ENCODE results near the gene SPEG. TPM values are rescaled to one million over a fixed set of nuclear protein-coding genes. Genes with fewer than 3 reads are reported as not detected.

SPEG gene
- polyA plus RNA-seq, 1 donor (not counting 4 experiments of a cell fraction or from before 2014, with no cell fraction given): 18.8 TPM

DNA sequence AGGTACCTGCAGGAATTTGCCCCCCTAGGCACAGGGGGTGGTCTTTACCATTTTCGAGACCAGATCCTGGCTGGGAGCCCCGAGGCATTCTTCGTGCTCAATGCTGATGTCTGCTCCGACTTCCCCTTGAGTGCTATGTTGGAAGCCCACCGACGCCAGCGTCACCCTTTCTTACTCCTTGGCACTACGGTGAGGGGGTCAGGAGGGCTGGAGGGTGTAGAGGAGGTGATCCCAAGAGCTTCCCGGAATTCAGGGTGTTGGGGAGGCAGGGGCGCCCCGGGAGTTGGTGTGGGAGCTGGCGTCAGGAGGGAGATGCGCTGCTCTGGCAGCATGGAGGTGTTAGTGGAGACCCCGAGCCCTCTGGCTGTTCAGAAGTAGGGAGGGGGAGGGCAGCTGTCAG, 67.2 kb downstream of the SPEG start:
- Histone ChIP-seq H3K4me2 (ENCODE audit: control insufficient read depth, extremely low read depth, insufficient read depth, low read depth, low read length) (no peak overlapping the region), H3K36me3 (ENCODE audit: control insufficient read depth in 2 of 2, extremely low read depth in 1 of 2, insufficient read depth in 2 of 2, low read length in 2 of 2) (peaks cover 9 to 12% of the 10 kb centered on the region in 2 experiments), H3K9me1 (ENCODE audit: control insufficient read depth, extremely low read depth, insufficient read depth, low read length) (no peaks in the 10 kb centered on the region), H3K4me1 (ENCODE audit: control insufficient read depth, extremely low read depth, insufficient read depth, low read length) (peaks cover 15% of the 10 kb centered on the region), H3K27ac (ENCODE audit: control insufficient read depth, insufficient read depth, low read length) (no peak overlapping the region), H3K27me3 (ENCODE audit: control insufficient read depth, extremely low read depth, insufficient read depth, low read length) (peaks cover 16% of the 10 kb centered on the region), H2AFZ (ENCODE audit: control insufficient read depth, low read length) (no peak overlapping the region), H4K20me1 (ENCODE audit: control insufficient read depth, extremely low read depth, insufficient read depth, low read length) (no peaks in the 10 kb centered on the region), H3K9ac (ENCODE audit: control insufficient read depth, extremely low read depth, insufficient read depth, low read length) (no peak overlapping the region), H3K4me3 (ENCODE audit: control insufficient read depth in 2 of 3, extremely low read depth in 1 of 3, insufficient read depth in 2 of 3, low read depth in 1 of 3, low read length in 3 of 3) (no peak overlapping the region), H3K9me3 (ENCODE audit: control insufficient read depth, low read depth, low read length) (no peaks in the 10 kb centered on the region), H3K79me2 (ENCODE audit: control insufficient read depth, insufficient read depth, low read length) (peaks cover 7% of the 10 kb centered on the region)
- dilution Hi-C loops (cut with MboI; ENCODE audit: extremely low pct_ligation_motif_present, low sequenced_read_pairs): no loop called here
- FAIRE-seq: no peak
- TF ChIP-seq, protein P1, sequence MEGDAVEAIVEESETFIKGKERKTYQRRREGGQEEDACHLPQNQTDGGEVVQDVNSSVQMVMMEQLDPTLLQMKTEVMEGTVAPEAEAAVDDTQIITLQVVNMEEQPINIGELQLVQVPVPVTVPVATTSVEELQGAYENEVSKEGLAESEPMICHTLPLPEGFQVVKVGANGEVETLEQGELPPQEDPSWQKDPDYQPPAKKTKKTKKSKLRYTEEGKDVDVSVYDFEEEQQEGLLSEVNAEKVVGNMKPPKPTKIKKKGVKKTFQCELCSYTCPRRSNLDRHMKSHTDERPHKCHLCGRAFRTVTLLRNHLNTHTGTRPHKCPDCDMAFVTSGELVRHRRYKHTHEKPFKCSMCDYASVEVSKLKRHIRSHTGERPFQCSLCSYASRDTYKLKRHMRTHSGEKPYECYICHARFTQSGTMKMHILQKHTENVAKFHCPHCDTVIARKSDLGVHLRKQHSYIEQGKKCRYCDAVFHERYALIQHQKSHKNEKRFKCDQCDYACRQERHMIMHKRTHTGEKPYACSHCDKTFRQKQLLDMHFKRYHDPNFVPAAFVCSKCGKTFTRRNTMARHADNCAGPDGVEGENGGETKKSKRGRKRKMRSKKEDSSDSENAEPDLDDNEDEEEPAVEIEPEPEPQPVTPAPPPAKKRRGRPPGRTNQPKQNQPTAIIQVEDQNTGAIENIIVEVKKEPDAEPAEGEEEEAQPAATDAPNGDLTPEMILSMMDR (optimal IDR thresholded peaks at IDR 0.05 in 1 of 3, IDR thresholded peaks at IDR 0.05 in 1 of 3, conservative IDR thresholded peaks at IDR 0.05 in 1 of 3; ENCODE audit: extremely low read depth in 1 of 3, insufficient read depth in 2 of 3, low read length in 3 of 3): no peak
- no peak for TF ChIP-seq EZH2 (IDR thresholded peaks at IDR 0.05; ENCODE audit: low read length)
- DNase-seq (ENCODE audit: low read depth, low spot score): no peak

DNA sequence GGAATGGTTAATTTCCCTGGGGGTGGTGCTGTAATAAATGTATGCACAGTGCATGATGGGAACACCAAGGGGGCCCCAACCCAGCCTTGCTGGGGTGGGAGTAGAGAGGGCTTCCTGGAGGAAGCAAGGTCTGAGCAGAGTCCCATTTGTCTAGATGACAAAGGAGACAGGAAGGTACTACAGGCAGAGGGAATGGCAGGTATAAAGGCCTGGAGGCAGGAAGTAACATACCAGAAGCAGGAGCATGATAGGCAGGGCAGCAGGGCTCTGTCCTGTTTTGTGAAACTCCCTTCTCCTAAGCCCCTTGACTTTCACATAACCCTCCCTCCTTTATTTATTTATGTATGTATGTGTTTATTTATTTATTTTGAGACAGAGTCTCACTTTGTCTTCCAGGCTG, 68.0 kb downstream of the SPEG start:
- H3K27ac ChIP-seq (ENCODE audit: control insufficient read depth, insufficient read depth, low read length): no peak overlapping the region
- no peak overlapping the region for H3K9ac ChIP-seq (ENCODE audit: control insufficient read depth, extremely low read depth, insufficient read depth, low read length)
- peaks cover 9% of the 10 kb centered on the region for H3K27me3 ChIP-seq (ENCODE audit: control insufficient read depth, extremely low read depth, insufficient read depth, low read length)
- H2AFZ ChIP-seq (ENCODE audit: control insufficient read depth, low read length): no peak overlapping the region
- no peaks in the 10 kb centered on the region for H3K9me1 ChIP-seq (ENCODE audit: control insufficient read depth, extremely low read depth, insufficient read depth, low read length)
- peaks cover 15% of the 10 kb centered on the region for H3K4me1 ChIP-seq (ENCODE audit: control insufficient read depth, extremely low read depth, insufficient read depth, low read length)
- H3K79me2 ChIP-seq (ENCODE audit: control insufficient read depth, insufficient read depth, low read length): peaks cover 7% of the 10 kb centered on the region
- H3K9me3 ChIP-seq (ENCODE audit: control insufficient read depth, low read depth, low read length): no peaks in the 10 kb centered on the region
- H3K4me2 ChIP-seq (ENCODE audit: control insufficient read depth, extremely low read depth, insufficient read depth, low read depth, low read length): no peak overlapping the region
- H3K36me3 ChIP-seq (ENCODE audit: control insufficient read depth in 2 of 2, extremely low read depth in 1 of 2, insufficient read depth in 2 of 2, low read length in 2 of 2): peaks cover 9 to 12% of the 10 kb centered on the region in 2 experiments
- H3K4me3 ChIP-seq (ENCODE audit: control insufficient read depth in 2 of 3, extremely low read depth in 1 of 3, insufficient read depth in 2 of 3, low read depth in 1 of 3, low read length in 3 of 3): no peak overlapping the region
- no peak for DNase-seq (ENCODE audit: low read depth, low spot score)
- dilution Hi-C loops (cut with MboI; ENCODE audit: extremely low pct_ligation_motif_present, low sequenced_read_pairs): no loop called here
- no peak for FAIRE-seq
- H4K20me1 ChIP-seq (ENCODE audit: control insufficient read depth, extremely low read depth, insufficient read depth, low read length): no peaks in the 10 kb centered on the region
- no peak for TF ChIP-seq EZH2 (IDR thresholded peaks at IDR 0.05; ENCODE audit: low read length)
- TF ChIP-seq, protein P1 (optimal IDR thresholded peaks at IDR 0.05 in 1 of 3, IDR thresholded peaks at IDR 0.05 in 1 of 3, conservative IDR thresholded peaks at IDR 0.05 in 1 of 3; ENCODE audit: extremely low read depth in 1 of 3, insufficient read depth in 2 of 3, low read length in 3 of 3): no peak
